ENCODE measurements around the gene TC2N. TPM values are rescaled to one million over a fixed set of nuclear protein-coding genes. Genes with fewer than 3 reads are reported as not detected.
A peak's percentile ranks its signal among the peaks of the same experiment; 100 is the strongest.

Gene TC2N
- total RNA-seq, 4 donors from 2014 or later = 3.2 to 11.9 (median 7.2) TPM

GRCh38 chr14:91891721-91892220 lies 24.4 kb upstream of the TC2N start:
- Histone ChIP-seq H3K27ac (no peak overlapping the region), H3K4me1 (peaks cover 10% of the 10 kb centered on the region in 2 donors), H3K4me3 (no peak overlapping the region), H3K27me3 (peaks cover 0 to 6% (median 0%) of the 10 kb centered on the region in 3 donors), H3K9me3 (no peaks in the 10 kb centered on the region), H3K36me3 (no peaks in the 10 kb centered on the region)
- in situ Hi-C loops (cut with MboI; ENCODE audit: low sequenced_read_pairs in 4 of 4) (no loop called here), intact Hi-C loops (cut with DNase I; ENCODE audit: low total_unique reads) (no loop called here)
- DNase-seq (no peak), ATAC-seq (no peak)
- no peak for TF ChIP-seq CTCF (IDR thresholded peaks at IDR 0.05 in 4 of 5, conservative IDR thresholded peaks at IDR 0.05 in 1 of 5)
- no peak for TF ChIP-seq POLR2A (IDR thresholded peaks at IDR 0.05)

DNA sequence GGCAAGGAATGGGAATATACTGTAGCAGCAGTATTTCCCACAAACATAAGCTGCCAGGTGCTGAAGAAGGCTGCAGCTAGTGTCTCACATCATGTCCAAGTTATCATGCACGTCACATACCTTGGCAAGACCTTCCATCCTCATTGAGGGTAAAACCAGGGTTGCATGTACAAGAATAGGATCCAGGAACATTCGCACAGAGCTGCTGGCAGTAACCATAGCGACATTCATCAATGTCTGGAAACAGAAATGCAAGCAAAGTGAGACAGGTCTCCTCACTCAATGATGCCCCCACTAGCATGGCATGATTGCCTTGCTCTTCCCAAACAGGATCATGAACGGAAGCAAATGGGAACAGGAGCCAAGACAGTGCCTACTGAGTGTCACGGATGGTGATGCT lies 23.8 kb upstream of the TC2N start:
- Histone ChIP-seq H3K27ac (peak overlapping the region in 1 of 4 donors; percentile 64), H3K4me3 (no peak overlapping the region), H3K27me3 (peaks cover 0 to 6% (median 0%) of the 10 kb centered on the region in 3 donors), H3K4me1 (peaks cover 10% of the 10 kb centered on the region in 2 donors), H3K36me3 (no peaks in the 10 kb centered on the region), H3K9me3 (no peaks in the 10 kb centered on the region)
- intact Hi-C loops (cut with DNase I; ENCODE audit: low total_unique reads) = no loop called here
- DNase-seq = no peak
- in situ Hi-C loops (cut with MboI; ENCODE audit: low sequenced_read_pairs in 4 of 4) = no loop called here
- ATAC-seq = no peak
- TF ChIP-seq POLR2A (IDR thresholded peaks at IDR 0.05) (no peak), CTCF (IDR thresholded peaks at IDR 0.05 in 4 of 5, conservative IDR thresholded peaks at IDR 0.05 in 1 of 5) (no peak)

GRCh38 chr14:91890291-91890749 lies 23.0 kb upstream of the TC2N start:
- H3K4me1 ChIP-seq = peaks cover 10% of the 10 kb centered on the region in 2 donors
- DNase-seq (no peak), ATAC-seq (no peak)
- H3K4me3 ChIP-seq = no peak overlapping the region
- no peaks in the 10 kb centered on the region for H3K36me3 ChIP-seq
- intact Hi-C loops (cut with DNase I; ENCODE audit: low total_unique reads) (no loop called here), in situ Hi-C loops (cut with MboI; ENCODE audit: low sequenced_read_pairs in 4 of 4) (no loop called here)
- peak overlapping the region; percentile 49 to 64 (median 58) for H3K27ac ChIP-seq
- H3K27me3 ChIP-seq = peaks cover 0 to 6% (median 0%) of the 10 kb centered on the region in 3 donors
- H3K9me3 ChIP-seq = no peaks in the 10 kb centered on the region
- TF ChIP-seq POLR2A (IDR thresholded peaks at IDR 0.05) = no peak
- no peak for TF ChIP-seq CTCF (IDR thresholded peaks at IDR 0.05 in 4 of 5, conservative IDR thresholded peaks at IDR 0.05 in 1 of 5)

GRCh38 chr14:91889477-91890211 lies 22.3 kb upstream of the TC2N start:
- Histone ChIP-seq H3K27ac (peak overlapping the region; percentile 49 to 64 (median 58)), H3K36me3 (no peaks in the 10 kb centered on the region), H3K9me3 (no peaks in the 10 kb centered on the region), H3K4me3 (no peak overlapping the region), H3K27me3 (peaks cover 0 to 6% (median 0%) of the 10 kb centered on the region in 3 donors), H3K4me1 (peaks cover 10% of the 10 kb centered on the region in 2 donors)
- intact Hi-C loops (cut with DNase I; ENCODE audit: low total_unique reads) (no loop called here), in situ Hi-C loops (cut with MboI; ENCODE audit: low sequenced_read_pairs in 4 of 4) (no loop called here)
- ATAC-seq (peak; percentile 12 to 22), DNase-seq (peak in 1 of 2 donors; percentile 44)
- TF ChIP-seq POLR2A (IDR thresholded peaks at IDR 0.05) = no peak
- no peak for TF ChIP-seq CTCF (IDR thresholded peaks at IDR 0.05 in 4 of 5, conservative IDR thresholded peaks at IDR 0.05 in 1 of 5)
